ENCODE results near the gene NKAPD1. TPM values are rescaled to one million over a fixed set of nuclear protein-coding genes. Genes with fewer than 3 reads are reported as not detected.
A peak's percentile ranks its signal among the peaks of the same experiment; 100 is the strongest.
"Not testable (repeated sequence)": the region's sequence is repeated elsewhere in the genome, so short reads cannot be mapped to it uniquely, and the experiment has no call there.

NKAPD1 gene
- total RNA-seq, 1 donor from 2014 or later = 24.5 TPM

- TF ChIP-seq, protein P1, sequence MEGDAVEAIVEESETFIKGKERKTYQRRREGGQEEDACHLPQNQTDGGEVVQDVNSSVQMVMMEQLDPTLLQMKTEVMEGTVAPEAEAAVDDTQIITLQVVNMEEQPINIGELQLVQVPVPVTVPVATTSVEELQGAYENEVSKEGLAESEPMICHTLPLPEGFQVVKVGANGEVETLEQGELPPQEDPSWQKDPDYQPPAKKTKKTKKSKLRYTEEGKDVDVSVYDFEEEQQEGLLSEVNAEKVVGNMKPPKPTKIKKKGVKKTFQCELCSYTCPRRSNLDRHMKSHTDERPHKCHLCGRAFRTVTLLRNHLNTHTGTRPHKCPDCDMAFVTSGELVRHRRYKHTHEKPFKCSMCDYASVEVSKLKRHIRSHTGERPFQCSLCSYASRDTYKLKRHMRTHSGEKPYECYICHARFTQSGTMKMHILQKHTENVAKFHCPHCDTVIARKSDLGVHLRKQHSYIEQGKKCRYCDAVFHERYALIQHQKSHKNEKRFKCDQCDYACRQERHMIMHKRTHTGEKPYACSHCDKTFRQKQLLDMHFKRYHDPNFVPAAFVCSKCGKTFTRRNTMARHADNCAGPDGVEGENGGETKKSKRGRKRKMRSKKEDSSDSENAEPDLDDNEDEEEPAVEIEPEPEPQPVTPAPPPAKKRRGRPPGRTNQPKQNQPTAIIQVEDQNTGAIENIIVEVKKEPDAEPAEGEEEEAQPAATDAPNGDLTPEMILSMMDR (IDR thresholded peaks at IDR 0.05; ENCODE audit: insufficient read depth, low read length, severe bottlenecking) = no peak
- peaks cover 12% of the 10 kb centered on the region for H3K36me3 ChIP-seq (ENCODE audit: control insufficient read depth, insufficient read depth, low read length)
- FAIRE-seq = no peak
- DNase-seq (ENCODE audit: low read depth) = peak; percentile 35
- H3K27me3 ChIP-seq (ENCODE audit: control insufficient read depth, insufficient read depth, low read length) = no peaks in the 10 kb centered on the region
- no peak overlapping the region for H3K4me3 ChIP-seq (ENCODE audit: low read depth, low read length)
Measured at GRCh38 chr11:112082729-112083128, 8.6 kb downstream of the NKAPD1 start.

DNA sequence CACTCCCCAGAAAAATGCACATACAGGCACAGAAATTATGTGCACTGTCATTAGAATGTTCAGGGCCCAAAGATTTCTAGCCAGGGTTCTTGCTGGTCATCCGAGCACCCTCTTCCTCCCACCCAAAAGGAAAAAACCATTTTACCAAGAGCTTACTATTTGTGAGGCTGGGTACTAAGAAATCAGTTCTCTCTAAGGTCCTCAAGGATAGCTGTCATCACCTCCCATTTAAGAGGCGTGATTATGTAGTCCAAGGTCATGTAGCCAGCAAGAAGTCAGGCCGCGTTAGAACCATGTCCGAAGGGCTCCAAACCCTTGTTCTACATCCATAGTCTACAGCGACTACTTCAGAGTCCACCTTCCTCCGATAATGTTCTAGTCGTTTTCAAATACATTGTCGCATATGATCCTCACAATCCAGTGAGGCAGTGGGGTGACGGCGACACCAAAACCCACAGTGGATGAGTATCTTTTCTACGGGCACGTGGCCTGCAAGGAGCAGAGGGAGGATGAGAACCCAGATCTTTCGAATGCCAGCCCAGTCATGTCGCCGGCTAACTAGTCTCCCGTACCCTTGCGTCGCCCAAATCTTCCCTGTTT is 11.8 kb downstream of the NKAPD1 start:
- peak; percentile 13 for DNase-seq (ENCODE audit: low read depth)

DNA sequence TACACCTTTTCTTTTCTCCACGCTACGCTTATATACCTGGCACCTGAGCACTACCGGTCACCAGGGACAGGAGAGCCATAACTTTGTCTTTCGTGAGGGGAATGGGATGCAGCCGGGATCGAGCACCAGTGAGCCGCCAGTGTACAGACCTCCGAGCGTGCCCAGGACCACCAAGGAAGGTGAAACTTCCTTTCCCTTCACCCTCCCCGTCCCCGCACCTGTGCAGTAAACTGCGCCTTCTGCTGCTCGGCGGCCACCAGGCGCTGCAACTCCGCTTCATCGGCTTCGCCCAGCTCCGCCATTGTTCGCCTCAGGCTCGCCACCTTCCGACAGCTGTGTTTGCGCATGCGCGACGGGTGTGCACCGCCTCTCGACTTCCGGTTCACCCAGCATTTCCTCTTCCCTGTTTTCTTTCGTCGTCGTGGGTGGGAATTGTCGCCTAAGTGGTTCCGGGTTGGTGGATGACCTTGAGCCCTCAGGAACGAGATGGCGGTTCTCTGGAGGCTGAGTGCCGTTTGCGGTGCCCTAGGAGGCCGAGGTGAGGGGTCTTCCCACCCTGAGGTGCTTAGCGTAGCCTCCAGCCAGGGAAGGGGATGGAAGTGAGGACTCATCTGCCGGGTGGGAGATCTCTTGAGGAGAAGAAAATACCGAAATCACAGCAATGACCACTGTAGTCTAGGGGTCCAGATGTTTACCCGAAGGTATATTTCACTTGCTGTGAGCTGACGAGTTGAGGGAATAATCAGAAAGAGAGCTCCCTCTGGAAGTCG is 12.5 kb downstream of the NKAPD1 start, which contains the start of the genes SDHD and TIMM8B:
SDHD (plus strand) TSS at position 452 of the 770 bp plus-strand sequence; CDS start at position 487, 35 bp downstream.
TIMM8B (minus strand) TSS at position 335 of the 770 bp plus-strand sequence; CDS start at position 302, 33 bp downstream.
- TF ChIP-seq, protein P1 (IDR thresholded peaks at IDR 0.05; ENCODE audit: insufficient read depth, low read length, severe bottlenecking) = peak; percentile 66
- Histone ChIP-seq H3K27me3 (ENCODE audit: control insufficient read depth, insufficient read depth, low read length) (no peaks in the 10 kb centered on the region), H3K4me3 (ENCODE audit: low read depth, low read length) (peak within 1 kb of the TSS; percentile 92), H3K36me3 (ENCODE audit: control insufficient read depth, insufficient read depth, low read length) (peaks cover 11% of the 10 kb centered on the region)
- no peak for FAIRE-seq
- peak; percentile 92 for DNase-seq (ENCODE audit: low read depth)

More for the DNA sequence above, 11.8 kb downstream of the NKAPD1 start:
- Histone ChIP-seq H3K27me3 (ENCODE audit: control insufficient read depth, insufficient read depth, low read length) (no peaks in the 10 kb centered on the region), H3K4me3 (ENCODE audit: low read depth, low read length) (peak overlapping the region; percentile 92), H3K36me3 (ENCODE audit: control insufficient read depth, insufficient read depth, low read length) (peaks cover 9% of the 10 kb centered on the region)
- FAIRE-seq = no peak
- TF ChIP-seq, protein P1 (IDR thresholded peaks at IDR 0.05; ENCODE audit: insufficient read depth, low read length, severe bottlenecking) = no peak

GRCh38 chr11:112087212-112087611 is 13.1 kb downstream of the NKAPD1 start:
- DNase-seq (ENCODE audit: low read depth) (peak; percentile 4), FAIRE-seq (no peak)
- H3K36me3 ChIP-seq (ENCODE audit: control insufficient read depth, insufficient read depth, low read length) = peaks cover 11% of the 10 kb centered on the region

GRCh38 chr11:112095302-112095701 is 21.2 kb downstream of the NKAPD1 start:
- H3K4me3 ChIP-seq (ENCODE audit: low read depth, low read length); H3K36me3 ChIP-seq (ENCODE audit: control insufficient read depth, insufficient read depth, low read length); DNase-seq (ENCODE audit: low read depth); FAIRE-seq; H3K27me3 ChIP-seq (ENCODE audit: control insufficient read depth, insufficient read depth, low read length): not testable (repeated sequence)

More at GRCh38 chr11:112087212-112087611, 13.1 kb downstream of the NKAPD1 start:
- Histone ChIP-seq H3K4me3 (ENCODE audit: low read depth, low read length) (peak overlapping the region; percentile 92), H3K27me3 (ENCODE audit: control insufficient read depth, insufficient read depth, low read length) (no peaks in the 10 kb centered on the region)
- TF ChIP-seq, protein P1 (IDR thresholded peaks at IDR 0.05; ENCODE audit: insufficient read depth, low read length, severe bottlenecking) = no peak

- no peak for FAIRE-seq
Measured at GRCh38 chr11:112096194-112096593, 22.1 kb downstream of the NKAPD1 start.

More at GRCh38 chr11:112096194-112096593, 22.1 kb downstream of the NKAPD1 start:
- no peak for DNase-seq (ENCODE audit: low read depth)
- TF ChIP-seq, protein P1 (IDR thresholded peaks at IDR 0.05; ENCODE audit: insufficient read depth, low read length, severe bottlenecking) = no peak
- H3K4me3 ChIP-seq (ENCODE audit: low read depth, low read length) = no peak overlapping the region
- H3K27me3 ChIP-seq (ENCODE audit: control insufficient read depth, insufficient read depth, low read length) = no peaks in the 10 kb centered on the region
- peaks cover 3% of the 10 kb centered on the region for H3K36me3 ChIP-seq (ENCODE audit: control insufficient read depth, insufficient read depth, low read length)
